Renal pelvis (tissue), 4 donors: ENCODE measurements around the gene PIP5KL1. TPM values are rescaled to one million over a fixed set of nuclear protein-coding genes. Genes with fewer than 3 reads are reported as not detected.

Experiments
- DNase-seq: peaks from one replicate; pipeline ENCODE4 v3.0.0-alpha.2; 2013
- polyA plus RNA-seq, 3 donors: library from polyadenylated mRNA; unstranded; fragments of 120-200 nt; gene quantifications; one replicate each; pipeline ENCODE4 v1.2.1, GENCODE V29; 2013; ENCODE audit not compliant: insufficient read length in 3 of 3

PIP5KL1 gene
- polyA plus RNA-seq, 3 donors: 1.9 to 2.9 (median 2.7) TPM

GRCh38 chr9:127931092-127931881, 710 bp upstream of the PIP5KL1 start:
- no peak for DNase-seq

- no peak for DNase-seq
These were observed 975 bp downstream of the PIP5KL1 start for GRCh38 chr9:127929625-127929979.

GRCh38 chr9:127928676-127929624, 1.6 kb downstream of the PIP5KL1 start:
- DNase-seq: no peak

GRCh38 chr9:127927988-127928675, 2.4 kb downstream of the PIP5KL1 start:
- no peak for DNase-seq

- DNase-seq: no peak
These were observed 3.2 kb downstream of the PIP5KL1 start for GRCh38 chr9:127927201-127927987.

GRCh38 chr9:127926906-127927200, 3.7 kb downstream of the PIP5KL1 start:
- DNase-seq: no peak

GRCh38 chr9:127925959-127926905, 4.3 kb downstream of the PIP5KL1 start:
- no peak for DNase-seq

- DNase-seq: no peak
These were observed 5.7 kb downstream of the PIP5KL1 start for GRCh38 chr9:127924736-127925444.

GRCh38 chr9:127923771-127924170, 6.8 kb downstream of the PIP5KL1 start:
- no peak for DNase-seq

- DNase-seq: no peak
These were observed 7.5 kb downstream of the PIP5KL1 start for GRCh38 chr9:127923046-127923445.

GRCh38 chr9:127921557-127922120, 8.9 kb downstream of the PIP5KL1 start:
- no peak for DNase-seq

- no peak for DNase-seq
These were observed 9.8 kb downstream of the PIP5KL1 start for GRCh38 chr9:127920794-127921193.

GRCh38 chr9:127919253-127919815, 11.2 kb downstream of the PIP5KL1 start:
- DNase-seq: no peak

- no peak for DNase-seq
These were observed 12.1 kb downstream of the PIP5KL1 start for GRCh38 chr9:127918183-127919107.

- no peak for DNase-seq
These were observed 13.0 kb downstream of the PIP5KL1 start for GRCh38 chr9:127917603-127918002.

GRCh38 chr9:127916720-127917581, 13.6 kb downstream of the PIP5KL1 start, which contains the start of gene ST6GALNAC4:
ST6GALNAC4 (minus strand) TSS chr9:127917041; CDS start chr9:127916419, 622 bp downstream.
- peak; percentile 85 for DNase-seq
